D721Med (cell line): Measurements from ENCODE around the gene KCNN3.

ENCODE experiments used
- DNase-seq: peaks from one replicate; pipeline ENCODE4 v3.0.0; 2011; ENCODE audit warnings: low spot score; ENCODE audit not compliant: insufficient read length
- FAIRE-seq: peaks from 2 replicates; lab custom pipeline; 2011; peaks lifted over from hg19 to GRCh38; lab: Jason Lieb, UNC
- TF ChIP-seq, protein P1 (sequence below): IDR thresholded peaks from 2 replicates; pipeline ENCODE4 v1.5.1; 2012; ENCODE audit warnings: mild to moderate bottlenecking, control low read depth; ENCODE audit not compliant: insufficient read depth; ENCODE audit errors: missing control alignments

The KCNN3 gene

GRCh38 chr1:154753426-154753825 is 116.7 kb downstream of the KCNN3 start:
- no peak for DNase-seq
- no peak for FAIRE-seq
- TF ChIP-seq, protein P1, sequence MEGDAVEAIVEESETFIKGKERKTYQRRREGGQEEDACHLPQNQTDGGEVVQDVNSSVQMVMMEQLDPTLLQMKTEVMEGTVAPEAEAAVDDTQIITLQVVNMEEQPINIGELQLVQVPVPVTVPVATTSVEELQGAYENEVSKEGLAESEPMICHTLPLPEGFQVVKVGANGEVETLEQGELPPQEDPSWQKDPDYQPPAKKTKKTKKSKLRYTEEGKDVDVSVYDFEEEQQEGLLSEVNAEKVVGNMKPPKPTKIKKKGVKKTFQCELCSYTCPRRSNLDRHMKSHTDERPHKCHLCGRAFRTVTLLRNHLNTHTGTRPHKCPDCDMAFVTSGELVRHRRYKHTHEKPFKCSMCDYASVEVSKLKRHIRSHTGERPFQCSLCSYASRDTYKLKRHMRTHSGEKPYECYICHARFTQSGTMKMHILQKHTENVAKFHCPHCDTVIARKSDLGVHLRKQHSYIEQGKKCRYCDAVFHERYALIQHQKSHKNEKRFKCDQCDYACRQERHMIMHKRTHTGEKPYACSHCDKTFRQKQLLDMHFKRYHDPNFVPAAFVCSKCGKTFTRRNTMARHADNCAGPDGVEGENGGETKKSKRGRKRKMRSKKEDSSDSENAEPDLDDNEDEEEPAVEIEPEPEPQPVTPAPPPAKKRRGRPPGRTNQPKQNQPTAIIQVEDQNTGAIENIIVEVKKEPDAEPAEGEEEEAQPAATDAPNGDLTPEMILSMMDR, result no peak

DNA sequence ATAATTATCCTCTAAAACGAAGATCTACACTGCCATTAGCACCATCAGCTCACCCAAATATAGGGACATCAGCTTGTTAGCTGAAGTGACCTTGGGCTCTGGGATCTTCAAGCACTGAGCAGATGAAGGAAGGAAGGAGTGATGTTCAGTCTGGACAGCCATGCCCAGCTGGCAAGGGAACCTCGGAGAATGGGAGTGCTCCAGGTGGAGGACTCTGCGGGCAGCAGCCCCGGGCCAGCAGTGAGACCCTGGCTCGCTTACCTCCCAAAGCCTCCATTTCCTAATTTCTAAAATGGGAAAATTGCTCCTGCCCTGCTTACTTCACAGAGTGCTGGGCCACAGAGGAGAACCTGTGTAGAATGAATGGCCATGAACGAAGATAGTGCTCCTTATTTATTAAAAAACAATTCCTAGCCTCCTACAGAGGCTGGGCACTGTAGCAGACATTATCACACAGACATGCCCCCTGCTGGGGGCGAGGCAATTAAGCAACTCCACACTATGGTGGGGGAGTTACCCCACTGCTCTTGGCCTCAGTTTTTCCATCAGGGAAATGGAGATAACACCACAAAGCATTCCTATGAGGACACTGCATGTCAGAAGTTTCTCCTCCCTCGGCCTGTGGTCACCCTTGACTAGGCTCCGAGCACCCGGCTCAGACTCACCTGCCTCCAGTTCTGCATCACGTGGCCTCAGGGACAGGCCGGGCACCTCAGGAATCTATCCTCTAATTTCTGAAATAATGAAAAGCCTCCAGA is 117.6 kb downstream of the KCNN3 start:
- FAIRE-seq (no peak), DNase-seq (no peak)
- TF ChIP-seq, protein P1, result peak; percentile 15

DNA sequence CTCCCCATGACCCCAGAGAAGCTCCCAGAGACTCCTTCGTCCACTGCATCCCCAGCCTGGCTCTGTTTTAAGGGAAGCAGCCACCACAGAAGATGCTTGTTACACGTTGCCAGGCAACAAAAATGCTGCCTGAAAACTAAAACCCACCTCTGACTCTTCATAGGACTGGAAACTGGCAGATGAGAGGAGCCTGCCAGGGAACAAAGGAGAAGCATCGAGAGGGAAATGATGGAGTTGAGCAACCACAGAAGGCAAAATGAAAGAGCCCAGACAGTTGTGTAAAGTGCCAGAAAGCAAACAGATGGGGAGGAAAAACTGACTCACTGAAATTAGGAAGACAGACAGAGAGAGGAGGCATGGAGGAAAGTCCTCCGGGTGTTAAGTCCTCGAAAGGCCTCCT is 118.4 kb downstream of the KCNN3 start:
- DNase-seq (no peak), FAIRE-seq (no peak)

DNA sequence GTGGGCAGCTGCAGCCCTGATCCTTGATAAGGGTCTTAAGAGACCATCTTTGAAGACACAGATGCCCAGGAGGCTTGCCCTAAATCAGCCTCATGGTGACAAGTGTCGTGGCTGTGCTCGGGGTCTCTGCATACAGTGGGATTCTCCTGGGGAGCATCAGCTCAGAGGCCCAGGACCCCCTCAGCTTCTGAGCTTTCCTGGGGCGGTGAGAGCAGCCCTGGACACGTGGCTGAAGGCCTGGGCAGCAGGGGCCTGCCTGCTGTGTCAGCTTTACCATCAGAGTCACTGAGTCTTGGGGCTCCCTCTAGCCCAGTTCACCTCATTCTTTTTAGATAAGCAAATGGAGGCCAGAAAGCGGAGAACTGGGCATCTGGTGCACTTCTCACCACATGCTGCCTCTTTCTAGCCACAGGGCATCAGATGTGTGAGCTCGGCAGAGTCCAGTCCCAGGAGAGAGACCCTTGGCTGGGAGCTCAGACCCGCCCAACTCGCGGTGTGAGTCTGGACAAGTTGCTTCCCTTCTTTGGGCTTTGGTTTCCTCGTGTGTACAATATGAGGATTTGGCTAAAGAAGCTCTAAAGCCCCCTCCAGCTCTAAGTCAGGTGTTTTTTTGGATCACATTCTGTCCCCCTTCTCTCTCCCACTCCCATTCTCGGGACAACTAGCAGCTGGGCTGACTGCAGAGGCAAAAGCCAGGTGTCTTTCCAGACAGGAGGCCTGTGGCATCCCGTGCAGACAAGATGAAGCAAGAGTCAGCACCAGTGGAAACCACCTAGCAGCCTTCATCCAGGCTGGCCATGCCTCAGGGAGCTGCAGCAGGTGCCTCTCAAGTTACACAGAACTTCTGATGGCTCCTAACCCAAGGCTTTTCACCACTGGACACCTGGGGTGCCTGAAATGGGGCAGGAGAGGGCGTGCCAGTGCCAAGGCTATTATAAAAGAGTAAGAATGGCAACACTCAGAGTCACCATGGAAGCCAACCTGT is 119.1 kb downstream of the KCNN3 start:
- FAIRE-seq, result no peak
- DNase-seq, result no peak
- TF ChIP-seq, protein P1, result no peak

More for the DNA sequence above, 118.4 kb downstream of the KCNN3 start:
- TF ChIP-seq, protein P1, result no peak

DNA sequence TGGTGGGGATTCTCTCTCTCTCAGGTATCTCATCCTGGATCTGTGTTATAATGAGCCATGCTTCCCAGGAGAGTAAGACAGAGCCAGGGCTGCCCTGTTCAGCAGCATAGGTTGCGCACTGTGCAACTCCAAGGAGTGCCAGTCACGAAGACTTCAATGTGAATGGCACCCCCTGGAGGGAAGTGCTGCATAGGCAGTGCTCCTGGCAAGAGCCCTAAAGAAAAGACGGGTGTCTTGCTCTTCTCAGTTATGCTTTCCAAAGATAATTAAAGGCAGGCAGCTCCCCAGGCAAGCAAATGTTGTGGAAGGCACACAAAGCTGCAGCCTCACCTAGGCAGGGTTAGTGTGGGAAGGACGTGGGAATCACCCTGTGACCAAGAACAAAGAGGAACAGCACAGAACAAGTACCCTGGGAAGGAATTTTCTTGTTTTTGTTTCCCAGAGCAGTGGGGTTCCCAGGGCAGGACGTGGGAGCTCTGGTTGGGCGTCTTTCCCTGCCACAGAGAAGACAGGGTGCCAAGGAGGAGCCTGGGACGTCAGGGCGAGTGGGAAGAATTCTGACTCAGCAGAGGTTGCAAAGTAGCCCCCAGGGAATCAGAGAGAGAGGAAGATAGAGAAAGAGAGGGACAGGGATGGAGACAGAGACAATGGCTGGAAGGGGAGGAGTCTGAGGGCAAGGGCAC is 120.9 kb downstream of the KCNN3 start:
- TF ChIP-seq, protein P1, result peak; percentile 58
- no peak for DNase-seq
- FAIRE-seq, result no peak

DNA sequence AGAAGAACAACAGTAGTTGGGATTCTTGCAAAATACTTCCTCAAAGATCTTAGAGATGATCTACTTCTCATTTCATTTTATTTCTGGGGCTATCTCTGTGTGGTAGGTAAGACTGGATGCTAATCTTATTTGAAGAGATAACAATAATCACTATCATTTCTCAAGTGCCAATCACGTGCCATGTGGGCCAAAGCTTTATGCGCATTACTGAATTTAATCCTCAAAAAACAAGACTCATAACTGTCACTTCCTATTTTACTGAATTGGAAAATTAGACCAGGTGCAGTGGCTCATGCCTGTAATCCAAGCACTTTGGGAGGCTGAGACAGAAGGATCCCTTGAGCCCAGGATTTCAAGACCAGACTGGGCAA is 121.7 kb downstream of the KCNN3 start:
- TF ChIP-seq, protein P1, result no peak
- peak; percentile 99 for FAIRE-seq

More for the DNA sequence above, 121.7 kb downstream of the KCNN3 start:
- DNase-seq, result peak; percentile 53
